Suprapubic skin (tissue), 4 donors: Measurements from ENCODE around the gene TNFRSF9. TPM values are rescaled to one million over a fixed set of nuclear protein-coding genes. Genes with fewer than 3 reads are reported as not detected.

Experiments used
- DNase-seq, 2 donors: peaks; one replicate each; pipeline ENCODE4 v3.0.0-alpha.2; 2019; ENCODE audit warnings: low spot score in 2 of 2
- H3K27ac ChIP-seq: fragments of 200-600 bp; sonication (generic); one replicate; pipeline ENCODE4 v1.5.1; 2019
- H3K27me3 ChIP-seq: fragments of 200-600 bp; sonication (generic); one replicate; pipeline ENCODE4 v1.5.1; 2019
- H3K36me3 ChIP-seq: fragments of 200-600 bp; sonication (generic); one replicate; pipeline ENCODE4 v1.5.1; 2019
- H3K4me1 ChIP-seq: fragments of 200-600 bp; sonication (generic); one replicate; pipeline ENCODE4 v1.5.1; 2019
- H3K4me3 ChIP-seq: fragments of 200-600 bp; sonication (generic); one replicate; pipeline ENCODE4 v1.5.1; 2019; ENCODE audit warnings: mild to moderate bottlenecking
- H3K9me3 ChIP-seq: fragments of 200-600 bp; sonication (generic); one replicate; pipeline ENCODE4 v1.5.1; 2019
- EP300 ChIP-seq: sonication (generic); formaldehyde crosslinking; IDR thresholded peaks from one replicate; pipeline ENCODE4 v1.6.1; 2017; ENCODE audit warnings: antibody characterized with exemption
- POLR2A ChIP-seq, 2 donors: fragments of 450-650 bp; IDR thresholded peaks; one replicate each; pipeline ENCODE4 v1.6.1; 2017; ENCODE audit warnings: antibody characterized with exemption in 2 of 2, mild to moderate bottlenecking in 2 of 2, moderate library complexity in 2 of 2
- POLR2AphosphoS5 ChIP-seq, 3 donors: sonication (generic); formaldehyde crosslinking; IDR thresholded peaks; one replicate each; pipeline ENCODE4 v1.6.1; 2017; ENCODE audit warnings: antibody characterized with exemption in 3 of 3
- WGBS: methylation state at CpG from one replicate; pipeline ENCODE4 v1.1.5; 2018; 5-methylcytosine and 5-hydroxymethylcytosine counted together
- total RNA-seq, 4 donors: library from RNA; depleted of rRNA; stranded (reverse); fragments of >200 nt; gene quantifications; one replicate each; pipeline ENCODE4 v1.1.0, GENCODE V29; 2016
- TF ChIP-seq, protein P1 (sequence below), 2 donors: fragments of 200-600 bp in 1 of 2; fragments of 450-650 bp in 1 of 2; sonication (generic) in 1 of 2; IDR thresholded peaks; one replicate each; pipeline ENCODE4 v1.5.1; 2016 to 2019; ENCODE audit warnings: antibody characterized with exemption in 2 of 2, mild to moderate bottlenecking in 1 of 2, moderate library complexity in 1 of 2

TNFRSF9 gene
- total RNA-seq, 4 donors from 2014 or later: not detected

DNA sequence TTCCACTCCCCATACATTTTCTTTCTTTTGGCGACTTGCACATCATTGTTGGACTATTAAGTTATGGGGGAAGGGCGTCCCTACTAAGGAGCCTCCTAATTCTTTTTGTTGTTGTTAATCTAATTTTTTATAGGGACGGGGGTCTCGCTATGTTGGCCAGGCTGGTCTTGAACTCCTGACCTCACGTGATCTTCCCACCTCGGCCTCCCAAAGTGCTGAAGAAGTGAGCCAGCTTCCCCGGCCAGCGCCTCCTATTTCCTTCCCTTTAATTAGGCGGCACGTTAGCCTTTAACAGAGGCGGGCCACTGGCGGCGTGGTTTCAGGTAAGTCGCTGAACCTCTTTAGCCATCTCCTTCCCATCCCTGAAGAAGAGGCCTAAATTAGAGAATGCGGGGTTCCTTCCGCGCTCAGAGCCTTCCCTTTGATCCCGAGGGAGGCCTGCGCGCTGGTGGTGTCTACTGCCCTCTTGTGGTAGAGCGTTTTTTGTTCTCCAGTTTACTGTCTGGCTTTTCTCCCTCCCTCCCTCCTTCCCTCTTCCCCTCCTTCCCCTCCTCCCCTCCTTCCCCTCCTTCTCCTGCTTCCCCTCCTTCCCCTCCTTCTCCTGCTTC is 38.1 kb downstream of the TNFRSF9 start:
- no peak overlapping the region for H3K4me3 ChIP-seq
- H3K27me3 ChIP-seq: no peaks in the 10 kb centered on the region
- peaks cover 3% of the 10 kb centered on the region for H3K4me1 ChIP-seq
- no peaks in the 10 kb centered on the region for H3K9me3 ChIP-seq
- no peak for TF ChIP-seq POLR2AphosphoS5 (IDR thresholded peaks at IDR 0.05)
- TF ChIP-seq EP300: no peak
- TF ChIP-seq, protein P1, sequence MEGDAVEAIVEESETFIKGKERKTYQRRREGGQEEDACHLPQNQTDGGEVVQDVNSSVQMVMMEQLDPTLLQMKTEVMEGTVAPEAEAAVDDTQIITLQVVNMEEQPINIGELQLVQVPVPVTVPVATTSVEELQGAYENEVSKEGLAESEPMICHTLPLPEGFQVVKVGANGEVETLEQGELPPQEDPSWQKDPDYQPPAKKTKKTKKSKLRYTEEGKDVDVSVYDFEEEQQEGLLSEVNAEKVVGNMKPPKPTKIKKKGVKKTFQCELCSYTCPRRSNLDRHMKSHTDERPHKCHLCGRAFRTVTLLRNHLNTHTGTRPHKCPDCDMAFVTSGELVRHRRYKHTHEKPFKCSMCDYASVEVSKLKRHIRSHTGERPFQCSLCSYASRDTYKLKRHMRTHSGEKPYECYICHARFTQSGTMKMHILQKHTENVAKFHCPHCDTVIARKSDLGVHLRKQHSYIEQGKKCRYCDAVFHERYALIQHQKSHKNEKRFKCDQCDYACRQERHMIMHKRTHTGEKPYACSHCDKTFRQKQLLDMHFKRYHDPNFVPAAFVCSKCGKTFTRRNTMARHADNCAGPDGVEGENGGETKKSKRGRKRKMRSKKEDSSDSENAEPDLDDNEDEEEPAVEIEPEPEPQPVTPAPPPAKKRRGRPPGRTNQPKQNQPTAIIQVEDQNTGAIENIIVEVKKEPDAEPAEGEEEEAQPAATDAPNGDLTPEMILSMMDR (IDR thresholded peaks at IDR 0.05): peak; percentile 11 to 66
- no peak for TF ChIP-seq POLR2A (IDR thresholded peaks at IDR 0.05)
- H3K36me3 ChIP-seq: no peaks in the 10 kb centered on the region
- WGBS: 25% methylated on average over 21 of the region's 21 CpGs
- H3K27ac ChIP-seq: no peak overlapping the region
- no peak for DNase-seq

GRCh38 chr1:7899741-7900140 is 40.9 kb downstream of the TNFRSF9 start:
- H3K4me3 ChIP-seq: no peak overlapping the region
- H3K27me3 ChIP-seq: no peaks in the 10 kb centered on the region
- H3K36me3 ChIP-seq: no peaks in the 10 kb centered on the region
- no peak for DNase-seq
- no peaks in the 10 kb centered on the region for H3K9me3 ChIP-seq
- WGBS: 69% methylated on average over 4 of the region's 4 CpGs
- TF ChIP-seq POLR2AphosphoS5 (IDR thresholded peaks at IDR 0.05): no peak
- TF ChIP-seq EP300: no peak
- TF ChIP-seq POLR2A (IDR thresholded peaks at IDR 0.05): no peak
- H3K4me1 ChIP-seq: peaks cover 3% of the 10 kb centered on the region
- no peak overlapping the region for H3K27ac ChIP-seq

DNA sequence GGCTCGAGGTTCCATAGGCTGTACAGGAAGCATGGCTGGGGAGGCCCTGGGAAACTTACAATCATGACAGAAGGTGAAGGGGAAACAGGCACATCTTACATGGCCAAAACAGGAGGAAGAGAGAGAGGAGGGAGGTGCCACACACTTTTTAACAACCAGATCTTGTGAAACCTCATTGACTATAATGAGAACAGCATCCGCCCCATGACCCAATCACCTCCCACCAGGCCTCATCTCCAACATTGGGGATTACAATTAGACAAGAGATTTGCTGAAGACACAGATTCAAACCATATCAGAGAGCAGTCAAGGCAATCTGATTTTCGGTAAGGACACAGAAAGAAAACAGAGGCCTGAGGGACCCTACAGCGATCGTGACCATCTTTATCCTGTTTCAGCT is 41.7 kb downstream of the TNFRSF9 start:
- no peaks in the 10 kb centered on the region for H3K9me3 ChIP-seq
- peaks cover 3% of the 10 kb centered on the region for H3K4me1 ChIP-seq
- no peak overlapping the region for H3K27ac ChIP-seq
- H3K4me3 ChIP-seq: no peak overlapping the region
- TF ChIP-seq EP300 (no peak), POLR2A (IDR thresholded peaks at IDR 0.05) (no peak), POLR2AphosphoS5 (IDR thresholded peaks at IDR 0.05) (no peak)
- TF ChIP-seq, protein P1 (IDR thresholded peaks at IDR 0.05): no peak
- WGBS: 91% methylated on average over 5 of the region's 5 CpGs
- no peaks in the 10 kb centered on the region for H3K27me3 ChIP-seq
- DNase-seq: no peak
- H3K36me3 ChIP-seq: no peaks in the 10 kb centered on the region

DNA sequence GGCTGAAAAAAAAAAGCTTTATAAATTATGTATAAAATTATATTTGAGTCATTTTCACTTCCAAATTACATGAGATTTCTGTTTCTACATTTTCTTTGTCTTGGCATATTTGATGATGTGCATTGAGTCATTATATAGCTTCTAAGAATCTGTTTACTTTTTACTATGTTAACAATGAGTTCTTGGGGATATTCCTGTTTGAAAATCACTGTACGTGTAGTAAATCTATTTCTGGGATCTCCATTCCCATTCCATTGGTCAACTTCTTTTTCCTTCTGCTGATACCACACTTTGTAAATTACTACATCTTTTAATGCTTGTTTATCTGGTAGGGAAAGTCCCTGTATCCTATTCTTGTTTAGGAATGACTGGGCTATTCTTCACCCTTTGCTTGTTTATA is 43.6 kb downstream of the TNFRSF9 start:
- no peak overlapping the region for H3K27ac ChIP-seq
- no peak overlapping the region for H3K4me3 ChIP-seq
- no peaks in the 10 kb centered on the region for H3K9me3 ChIP-seq
- H3K36me3 ChIP-seq: no peaks in the 10 kb centered on the region
- H3K27me3 ChIP-seq: peaks cover 3% of the 10 kb centered on the region
- DNase-seq: no peak
- TF ChIP-seq, protein P1 (IDR thresholded peaks at IDR 0.05): no peak
- TF ChIP-seq POLR2AphosphoS5 (IDR thresholded peaks at IDR 0.05): no peak
- no peak for TF ChIP-seq EP300
- no peak for TF ChIP-seq POLR2A (IDR thresholded peaks at IDR 0.05)
- WGBS: 82% methylated on average over 1 of the region's 1 CpG
- no peaks in the 10 kb centered on the region for H3K4me1 ChIP-seq

DNA sequence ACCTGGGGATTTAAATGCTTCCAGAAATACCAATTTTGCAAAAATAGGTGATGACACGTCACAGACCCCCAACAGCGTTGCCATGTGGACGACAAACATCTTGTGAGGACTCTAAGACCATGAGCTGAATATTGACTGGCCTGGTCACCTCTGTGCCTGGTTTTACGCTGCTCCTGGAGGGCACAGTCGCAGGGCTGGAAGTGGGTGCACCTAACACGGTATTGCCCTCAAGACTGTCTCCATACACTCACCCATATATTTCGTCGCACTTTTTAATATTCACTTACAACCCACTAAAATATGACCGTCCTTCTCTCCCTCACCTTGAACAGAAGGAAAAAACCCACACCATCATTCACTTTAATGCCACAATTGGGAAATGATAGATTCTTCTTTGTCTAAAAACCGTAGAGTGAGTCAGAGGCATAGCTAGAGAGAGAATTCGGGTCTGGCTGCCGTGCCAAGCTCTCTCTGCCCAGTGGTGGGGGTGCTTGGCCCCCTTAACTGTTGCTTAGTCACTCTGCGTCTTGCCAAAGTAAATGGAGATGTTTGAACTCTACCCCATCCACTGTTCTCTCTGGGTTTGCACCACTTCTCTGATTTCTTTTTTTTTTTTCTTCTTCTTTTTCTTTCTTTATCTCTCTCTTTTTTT is 47.0 kb downstream of the TNFRSF9 start:
- Histone ChIP-seq H3K36me3 (no peaks in the 10 kb centered on the region), H3K9me3 (no peaks in the 10 kb centered on the region), H3K4me3 (no peak overlapping the region), H3K4me1 (no peaks in the 10 kb centered on the region), H3K27me3 (peaks cover 5% of the 10 kb centered on the region), H3K27ac (no peak overlapping the region)
- TF ChIP-seq POLR2AphosphoS5 (IDR thresholded peaks at IDR 0.05): no peak
- TF ChIP-seq EP300: no peak
- TF ChIP-seq, protein P1 (IDR thresholded peaks at IDR 0.05): no peak
- no peak for TF ChIP-seq POLR2A (IDR thresholded peaks at IDR 0.05)
- WGBS: 79% methylated on average over 13 of the region's 13 CpGs
- DNase-seq: no peak
